Diencephalon (tissue), 1 donor: Measurements from ENCODE around the gene RAX. TPM values are rescaled to one million over a fixed set of nuclear protein-coding genes. Genes with fewer than 3 reads are reported as not detected.

Source experiments
- total RNA-seq: library from RNA; depleted of rRNA; stranded (reverse); fragments of >200 nt; gene quantifications from one replicate; pipeline ENCODE4 v1.2.3, GENCODE V29; 2014

Gene RAX
- total RNA-seq: 0.23 TPM

DNA sequence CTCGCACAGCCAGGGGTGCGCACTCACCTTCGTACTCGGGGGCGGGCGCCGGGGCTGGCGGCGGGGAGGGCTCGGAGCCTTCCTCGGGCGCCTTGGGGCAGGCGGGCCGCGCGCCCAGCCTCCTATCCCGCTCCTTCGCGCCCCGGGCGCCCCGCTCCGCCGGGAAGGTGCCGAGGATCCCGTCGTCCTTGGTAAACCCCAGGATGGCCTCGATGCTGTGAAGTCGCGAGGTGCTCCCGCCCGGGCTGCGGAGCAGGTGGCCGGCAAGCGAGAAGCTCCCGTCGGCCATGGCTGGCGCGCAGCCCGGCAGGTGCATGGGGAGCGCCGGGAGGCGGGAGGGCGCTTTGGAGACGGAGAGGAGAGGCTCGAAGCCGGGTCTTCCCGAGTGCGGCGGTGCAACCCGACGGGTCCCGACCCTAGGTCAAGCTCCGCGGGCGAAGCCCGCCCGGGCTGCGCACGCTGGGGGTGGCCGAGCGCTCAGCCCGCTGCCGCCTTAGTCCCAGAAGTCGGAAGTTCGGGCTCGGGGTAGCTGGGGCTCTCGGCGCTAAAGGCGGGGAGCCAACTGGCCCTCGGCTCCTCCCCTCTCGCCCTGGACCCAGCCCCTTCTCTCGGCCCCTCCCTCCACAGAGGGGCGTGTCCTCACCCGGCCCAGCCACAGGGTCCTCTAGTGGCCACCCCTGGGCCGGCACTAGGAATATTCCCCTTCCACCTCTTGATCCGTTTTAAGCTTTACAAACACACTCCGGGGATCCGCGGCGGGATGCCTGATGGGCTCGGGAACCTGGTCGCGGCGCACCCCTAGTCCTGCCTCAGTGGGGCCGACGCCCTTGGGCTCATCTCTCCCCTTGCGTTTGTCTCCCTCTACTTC lies at the start of gene RAX:
TSS of gene RAX (minus strand) at position 564 of the 868 bp plus-strand sequence. CDS start at position 316, 248 bp downstream.

DNA sequence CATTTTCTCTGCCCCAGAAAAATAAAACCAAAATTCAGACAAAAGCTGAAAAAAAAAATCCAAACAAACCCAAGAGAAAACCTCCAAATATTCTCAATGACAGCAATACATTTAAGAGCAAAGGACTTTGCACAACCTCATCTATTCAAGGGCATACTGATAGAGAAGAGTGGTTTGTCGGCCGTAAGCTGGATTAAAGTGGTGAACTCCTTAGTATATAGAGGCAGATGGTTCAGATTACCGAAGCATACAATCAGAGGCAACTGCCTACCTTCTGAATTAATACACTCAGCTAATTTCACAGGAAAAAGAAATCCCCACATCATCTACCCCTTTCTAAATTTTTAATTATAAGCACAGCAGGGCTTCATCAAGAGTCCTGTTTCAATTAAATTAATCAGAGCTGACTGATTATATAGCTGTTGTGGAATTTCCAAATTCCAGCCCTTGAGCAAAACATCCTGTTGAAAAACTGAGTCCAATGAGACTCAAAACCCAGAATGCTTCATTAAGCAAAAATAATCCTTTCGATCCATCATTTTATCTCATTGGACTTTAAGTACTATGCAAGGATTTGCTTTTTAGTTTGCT lies 45.3 kb upstream of the RAX start, which contains the start of gene CPLX4:
TSS of gene CPLX4 (minus strand) at position 190 of the 591 bp plus-strand sequence. CDS start at position 3, 187 bp downstream.

DNA sequence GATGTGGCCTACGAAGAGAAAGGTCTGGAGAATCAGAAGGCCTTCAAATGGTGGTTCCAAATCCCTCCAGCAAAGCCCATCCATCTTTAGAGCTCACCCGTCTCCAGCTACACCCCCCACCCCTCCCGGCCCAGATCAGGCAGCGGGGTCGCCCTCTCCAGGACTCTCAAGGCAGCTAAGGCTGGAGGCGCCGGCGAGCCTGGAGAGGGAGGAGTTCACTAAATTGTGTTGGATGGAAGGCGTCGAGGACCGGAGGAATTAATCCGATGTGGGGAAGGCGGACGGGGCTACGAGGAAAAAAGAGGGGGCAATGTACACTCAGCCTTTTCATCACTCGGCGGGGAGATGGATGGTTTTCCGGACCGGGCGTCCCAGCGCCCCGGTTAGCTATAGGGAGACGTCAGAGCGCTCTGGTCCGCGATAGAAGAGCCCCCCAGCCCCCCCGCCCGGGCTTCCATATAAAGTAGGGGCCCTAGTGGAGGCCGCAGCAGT lies 53.5 kb downstream of the RAX start, which contains the start of gene GRP:
TSS of gene GRP (plus strand) at position 487 of the 492 bp plus-strand sequence. CDS start 108 bp downstream, outside the sequence.

Other genes with a start within 250 kb of the RAX start
- 95.7 TPM for gene SEC11C, start 133.6 kb downstream of the RAX start, total RNA-seq
- 1.8 TPM for gene GRP, start 53.3 kb downstream of the RAX start, total RNA-seq
- gene CPLX4, start 45.2 kb upstream of the RAX start, total RNA-seq: not detected
- gene LMAN1, start 85.8 kb upstream of the RAX start, total RNA-seq: 52.4 TPM